Liver (tissue), 3 donors: ENCODE measurements around the gene TNNC2.

Experiments
- CTCF ChIP-seq: fragments of 150-350 bp; IDR thresholded peaks from 2 replicates; pipeline ENCODE4 v1.5.1; 2017; ENCODE audit warnings: improper control_type of control experiment, low read depth, low read length; ENCODE audit not compliant: missing input control
- EGR1 ChIP-seq, 2 donors: IDR thresholded peaks; 2 replicates each; pipeline ENCODE4 v1.6.1; 2016 to 2018; ENCODE audit warnings: antibody characterized with exemption in 2 of 2, low read depth in 2 of 2
- FOXA1 ChIP-seq: IDR thresholded peaks from 2 replicates; pipeline ENCODE4 v1.6.1; 2016; ENCODE audit warnings: antibody characterized with exemption
- GABPA ChIP-seq, 2 donors: IDR thresholded peaks in 1 of 2; conservative IDR thresholded peaks in 1 of 2; 2 replicates each; pipeline ENCODE4 v1.6.1; 2016; ENCODE audit warnings: antibody characterized with exemption in 2 of 2, mild to moderate bottlenecking in 1 of 2, moderate library complexity in 1 of 2
- JUND ChIP-seq, 2 donors: IDR thresholded peaks; 2 replicates each; pipeline ENCODE4 v1.6.1; 2016; ENCODE audit warnings: antibody characterized with exemption in 2 of 2
- RAD21 ChIP-seq, 2 donors: IDR thresholded peaks; 2 replicates each; pipeline ENCODE4 v1.6.1; 2016; ENCODE audit warnings: antibody characterized with exemption in 2 of 2, mild to moderate bottlenecking in 2 of 2
- REST ChIP-seq: IDR thresholded peaks from 2 replicates; pipeline ENCODE4 v1.6.1; 2016; ENCODE audit warnings: antibody characterized with exemption, mild to moderate bottlenecking
- SP1 ChIP-seq: IDR thresholded peaks from 2 replicates; pipeline ENCODE4 v1.6.1; 2018; ENCODE audit warnings: antibody characterized with exemption, mild to moderate bottlenecking
- YY1 ChIP-seq: IDR thresholded peaks from 2 replicates; pipeline ENCODE4 v1.6.1; 2016; ENCODE audit warnings: antibody characterized with exemption, mild to moderate bottlenecking
- ZBTB33 ChIP-seq: IDR thresholded peaks from 2 replicates; pipeline ENCODE4 v1.6.1; 2016; ENCODE audit warnings: antibody characterized with exemption
- TF ChIP-seq, protein P1 (sequence below): IDR thresholded peaks from 2 replicates; pipeline ENCODE4 v1.6.1; 2016; ENCODE audit warnings: antibody characterized with exemption
- donor health status: healthy.
- donor health status: healthy.

DNA sequence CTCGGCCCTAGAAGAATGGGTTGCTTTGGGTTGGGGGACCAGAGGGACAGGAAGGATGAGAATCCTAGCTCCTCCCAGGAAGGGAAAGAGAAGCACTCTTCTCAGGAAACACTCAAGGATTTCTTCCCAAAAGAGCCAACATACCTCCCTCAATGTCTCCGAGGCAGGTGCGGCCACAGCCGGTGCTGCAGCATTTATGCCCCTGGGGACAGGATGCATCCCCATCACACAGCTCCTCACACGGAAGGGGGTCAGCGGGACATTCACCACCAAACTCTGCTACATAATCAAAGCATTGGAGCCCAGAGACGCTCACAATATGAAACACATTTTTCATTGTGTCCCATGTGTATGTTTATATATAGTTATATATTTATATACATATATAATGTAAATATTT is 50.2 kb downstream of the TNNC2 start:
- TF ChIP-seq SP1 (no peak), JUND (IDR thresholded peaks at IDR 0.05) (no peak), FOXA1 (no peak), CTCF (no peak), RAD21 (IDR thresholded peaks at IDR 0.05) (no peak), ZBTB33 (no peak), REST (no peak), YY1 (no peak), EGR1 (IDR thresholded peaks at IDR 0.05; ENCODE audit: low read depth in 2 of 2) (no peak), GABPA (IDR thresholded peaks at IDR 0.05 in 1 of 2, conservative IDR thresholded peaks at IDR 0.05 in 1 of 2) (no peak)
- TF ChIP-seq, protein P1, sequence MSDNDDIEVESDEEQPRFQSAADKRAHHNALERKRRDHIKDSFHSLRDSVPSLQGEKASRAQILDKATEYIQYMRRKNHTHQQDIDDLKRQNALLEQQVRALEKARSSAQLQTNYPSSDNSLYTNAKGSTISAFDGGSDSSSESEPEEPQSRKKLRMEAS, result no peak
